ENCODE data around the gene KCNJ10.

Gene KCNJ10

GRCh38 chr1:160093624-160094290, 23.8 kb upstream of the KCNJ10 start (continued):
- TF ChIP-seq REST (tag by site-specific recombination; IDR thresholded peaks at IDR 0.05) = no peak

- Histone ChIP-seq H3K4me1 (ENCODE audit: control insufficient read depth, insufficient read depth, low read length) (peaks cover 4% of the 10 kb centered on the region; the same call in 1 of the 2 replicates), H3K4me3 (ENCODE audit: low read depth, low read length) (no peak overlapping the region), H3K36me3 (ENCODE audit: control insufficient read depth in 2 of 2, insufficient read depth in 1 of 2, low read length in 2 of 2) (peaks cover 0 to 19% of the 10 kb centered on the region in 2 experiments; a peak in 1 of 3 replicates), H3K9me3 (ENCODE audit: control insufficient read depth, insufficient read depth, low read depth, low read length) (no peaks in the 10 kb centered on the region), H3K27ac (ENCODE audit: extremely low read depth, low read depth, low read length) (no peak overlapping the region)
- no peak for TF ChIP-seq SP3 (tag by site-specific recombination; IDR thresholded peaks at IDR 0.05)
- peak; percentile 40 for TF ChIP-seq HIC1 (tag by site-specific recombination; IDR thresholded peaks at IDR 0.05)
- ChIA-PET CTCF (interaction anchor here (1.9 kb wide), 1 partner anchor 8 kb away, joined by 10 read pairs; no protein-coding TSS in a partner anchor), POLR2A (no interaction called here)
Observed at GRCh38 chr1:160093069-160093395, 23.1 kb upstream of the KCNJ10 start.

- POLR2A ChIA-PET = no interaction called here
- H3K4me1 ChIP-seq (ENCODE audit: control insufficient read depth, insufficient read depth, low read length) = peaks cover 1% of the 10 kb centered on the region; the same call in 1 of the 2 replicates
- peaks cover 0 to 19% of the 10 kb centered on the region in 2 experiments; a peak in 1 of 3 replicates for H3K36me3 ChIP-seq (ENCODE audit: control insufficient read depth in 2 of 2, insufficient read depth in 1 of 2, low read length in 2 of 2)
- TF ChIP-seq REPIN1 (tag by site-specific recombination; IDR thresholded peaks at IDR 0.05; ENCODE audit: low read depth) = no peak
- no peak for TF ChIP-seq KLF10 (tag by site-specific recombination; IDR thresholded peaks at IDR 0.05)
- peak; percentile 21 for TF ChIP-seq ZIC2 (tag by site-specific recombination; IDR thresholded peaks at IDR 0.05)
- no peak overlapping the region for H3K27ac ChIP-seq (ENCODE audit: extremely low read depth, low read depth, low read length)
- CTCF ChIA-PET = interaction anchor here (1.9 kb wide), 1 partner anchor 7 kb away, joined by 10 read pairs; no protein-coding TSS in a partner anchor
- no peaks in the 10 kb centered on the region for H3K9me3 ChIP-seq (ENCODE audit: control insufficient read depth, insufficient read depth, low read depth, low read length)
- H3K4me3 ChIP-seq (ENCODE audit: low read depth, low read length) = no peak overlapping the region
Observed at GRCh38 chr1:160092366-160093068, 22.6 kb upstream of the KCNJ10 start.

GRCh38 chr1:160091666-160092223, 21.8 kb upstream of the KCNJ10 start:
- Histone ChIP-seq H3K36me3 (ENCODE audit: control insufficient read depth in 2 of 2, insufficient read depth in 1 of 2, low read length in 2 of 2) (peaks cover 0 to 19% of the 10 kb centered on the region in 2 experiments; a peak in 1 of 3 replicates), H3K27ac (ENCODE audit: extremely low read depth, low read depth, low read length) (no peak overlapping the region), H3K9me3 (ENCODE audit: control insufficient read depth, insufficient read depth, low read depth, low read length) (no peaks in the 10 kb centered on the region), H3K4me1 (ENCODE audit: control insufficient read depth, insufficient read depth, low read length) (no peaks in the 10 kb centered on the region), H3K4me3 (ENCODE audit: low read depth, low read length) (no peak overlapping the region)
- ChIA-PET POLR2A (no interaction called here), CTCF (interaction anchor here (0.8 kb wide), 1 partner anchor 200 kb away, joined by 3 read pairs; no protein-coding TSS in a partner anchor)
- TF ChIP-seq HIC1 (tag by site-specific recombination; IDR thresholded peaks at IDR 0.05) = no peak
- TF ChIP-seq ZNF169 (tag by site-specific recombination; IDR thresholded peaks at IDR 0.05) = no peak
- TF ChIP-seq ZNF211 (tag by site-specific recombination; IDR thresholded peaks at IDR 0.05; ENCODE audit: low read depth) = no peak
- no peak for TF ChIP-seq ZNF585B (tag by site-specific recombination; IDR thresholded peaks at IDR 0.05)
- TF ChIP-seq PRDM1 (tag by site-specific recombination; IDR thresholded peaks at IDR 0.05) = no peak
- peak; percentile 77 for TF ChIP-seq EGR2 (tag by site-specific recombination; IDR thresholded peaks at IDR 0.05; ENCODE audit: low read depth)
- no peak for TF ChIP-seq ZNF488 (tag by site-specific recombination; IDR thresholded peaks at IDR 0.05)
- TF ChIP-seq ZNF48 (tag by site-specific recombination; IDR thresholded peaks at IDR 0.05) = no peak
- TF ChIP-seq REST (tag by site-specific recombination; IDR thresholded peaks at IDR 0.05) = peak; percentile 86
